ENCODE data around the gene GNAI3.
A peak's percentile ranks its signal among the peaks of the same experiment; 100 is the strongest.

DNA sequence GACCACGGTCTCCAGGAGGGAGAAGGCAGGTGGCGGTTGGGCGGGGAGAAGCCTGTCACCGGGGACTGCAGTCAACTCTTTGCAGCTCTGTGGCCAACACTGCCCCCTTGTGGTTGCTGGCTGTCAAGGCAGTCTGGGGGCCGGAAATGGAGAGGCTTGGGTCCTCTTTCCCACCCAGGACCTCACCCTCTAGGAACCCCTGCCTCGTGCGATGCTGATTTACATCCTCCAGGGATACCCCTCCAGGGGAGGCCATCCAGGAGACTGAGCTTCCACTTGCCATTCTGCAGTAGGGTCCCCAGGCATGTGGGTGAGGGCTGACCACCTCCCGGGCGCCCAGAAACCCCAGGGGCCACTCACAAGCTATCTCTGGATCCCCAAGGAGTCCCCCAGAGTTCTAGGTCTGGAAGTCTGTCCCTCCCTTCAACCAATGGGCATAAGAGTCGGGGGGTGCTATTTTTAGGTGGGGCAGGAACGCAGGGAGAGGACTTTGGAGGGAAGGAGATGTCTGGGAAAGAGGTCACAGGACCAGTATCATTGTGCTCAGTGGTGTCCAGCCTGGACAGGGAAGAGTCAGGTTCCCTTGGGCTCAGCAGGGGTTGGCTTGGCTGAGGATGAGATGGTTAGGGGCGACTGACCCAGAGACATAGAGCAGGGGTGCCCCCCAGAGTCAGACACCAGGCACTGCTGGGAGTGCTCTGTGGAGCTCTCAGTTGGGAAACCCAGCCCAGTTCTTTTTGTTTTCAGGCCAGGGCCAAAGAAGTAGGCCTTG, 15.9 kb upstream of the GNAI3 start:
- TF ChIP-seq EZH2 (IDR thresholded peaks at IDR 0.05; ENCODE audit: borderline replicate concordance, low read depth, low read length, severe bottlenecking): no peak
- TF ChIP-seq, protein P1, sequence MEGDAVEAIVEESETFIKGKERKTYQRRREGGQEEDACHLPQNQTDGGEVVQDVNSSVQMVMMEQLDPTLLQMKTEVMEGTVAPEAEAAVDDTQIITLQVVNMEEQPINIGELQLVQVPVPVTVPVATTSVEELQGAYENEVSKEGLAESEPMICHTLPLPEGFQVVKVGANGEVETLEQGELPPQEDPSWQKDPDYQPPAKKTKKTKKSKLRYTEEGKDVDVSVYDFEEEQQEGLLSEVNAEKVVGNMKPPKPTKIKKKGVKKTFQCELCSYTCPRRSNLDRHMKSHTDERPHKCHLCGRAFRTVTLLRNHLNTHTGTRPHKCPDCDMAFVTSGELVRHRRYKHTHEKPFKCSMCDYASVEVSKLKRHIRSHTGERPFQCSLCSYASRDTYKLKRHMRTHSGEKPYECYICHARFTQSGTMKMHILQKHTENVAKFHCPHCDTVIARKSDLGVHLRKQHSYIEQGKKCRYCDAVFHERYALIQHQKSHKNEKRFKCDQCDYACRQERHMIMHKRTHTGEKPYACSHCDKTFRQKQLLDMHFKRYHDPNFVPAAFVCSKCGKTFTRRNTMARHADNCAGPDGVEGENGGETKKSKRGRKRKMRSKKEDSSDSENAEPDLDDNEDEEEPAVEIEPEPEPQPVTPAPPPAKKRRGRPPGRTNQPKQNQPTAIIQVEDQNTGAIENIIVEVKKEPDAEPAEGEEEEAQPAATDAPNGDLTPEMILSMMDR (IDR thresholded peaks at IDR 0.05; ENCODE audit: borderline replicate concordance, extremely low read depth, low read length, poor library complexity, severe bottlenecking): peak; percentile 99

Data from DND-41 (cell line).